ENCODE data around the gene PRPF40B.
A peak's percentile ranks its signal among the peaks of the same experiment; 100 is the strongest.

PRPF40B gene

DNA sequence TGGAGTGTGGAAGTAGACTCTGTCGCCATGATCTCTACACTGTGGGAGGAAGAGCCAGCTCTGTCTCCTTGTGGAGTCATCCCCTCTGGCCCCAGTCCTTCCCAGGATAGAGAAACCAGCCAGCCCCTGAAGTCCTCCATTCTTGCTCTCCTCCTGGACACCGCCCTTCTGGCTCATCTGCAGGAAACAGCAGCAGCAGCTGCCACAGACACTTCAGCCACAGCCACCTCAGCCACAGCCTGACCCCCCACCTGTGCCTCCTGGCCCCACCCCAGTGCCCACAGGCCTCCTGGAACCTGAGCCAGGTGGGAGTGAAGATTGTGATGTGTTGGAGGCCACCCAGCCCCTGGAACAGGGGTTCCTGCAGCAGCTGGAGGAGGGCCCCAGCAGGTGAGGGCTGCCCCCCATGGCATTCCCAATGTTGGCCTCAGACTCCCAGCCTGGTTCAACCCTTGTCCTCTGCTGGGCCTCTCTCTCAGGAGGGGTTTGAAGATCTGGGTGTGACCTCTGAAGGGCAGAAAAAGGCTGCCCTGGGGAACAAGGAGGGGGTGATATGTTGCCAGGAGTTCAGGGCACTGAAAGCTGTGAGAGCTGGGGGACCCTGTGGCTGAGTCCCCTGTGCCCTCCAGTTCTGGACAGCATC, 10.5 kb downstream of the PRPF40B start:
- TF ChIP-seq, protein P1, sequence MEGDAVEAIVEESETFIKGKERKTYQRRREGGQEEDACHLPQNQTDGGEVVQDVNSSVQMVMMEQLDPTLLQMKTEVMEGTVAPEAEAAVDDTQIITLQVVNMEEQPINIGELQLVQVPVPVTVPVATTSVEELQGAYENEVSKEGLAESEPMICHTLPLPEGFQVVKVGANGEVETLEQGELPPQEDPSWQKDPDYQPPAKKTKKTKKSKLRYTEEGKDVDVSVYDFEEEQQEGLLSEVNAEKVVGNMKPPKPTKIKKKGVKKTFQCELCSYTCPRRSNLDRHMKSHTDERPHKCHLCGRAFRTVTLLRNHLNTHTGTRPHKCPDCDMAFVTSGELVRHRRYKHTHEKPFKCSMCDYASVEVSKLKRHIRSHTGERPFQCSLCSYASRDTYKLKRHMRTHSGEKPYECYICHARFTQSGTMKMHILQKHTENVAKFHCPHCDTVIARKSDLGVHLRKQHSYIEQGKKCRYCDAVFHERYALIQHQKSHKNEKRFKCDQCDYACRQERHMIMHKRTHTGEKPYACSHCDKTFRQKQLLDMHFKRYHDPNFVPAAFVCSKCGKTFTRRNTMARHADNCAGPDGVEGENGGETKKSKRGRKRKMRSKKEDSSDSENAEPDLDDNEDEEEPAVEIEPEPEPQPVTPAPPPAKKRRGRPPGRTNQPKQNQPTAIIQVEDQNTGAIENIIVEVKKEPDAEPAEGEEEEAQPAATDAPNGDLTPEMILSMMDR (IDR thresholded peaks at IDR 0.05; ENCODE audit: poor library complexity, severe bottlenecking), result no peak

DNA sequence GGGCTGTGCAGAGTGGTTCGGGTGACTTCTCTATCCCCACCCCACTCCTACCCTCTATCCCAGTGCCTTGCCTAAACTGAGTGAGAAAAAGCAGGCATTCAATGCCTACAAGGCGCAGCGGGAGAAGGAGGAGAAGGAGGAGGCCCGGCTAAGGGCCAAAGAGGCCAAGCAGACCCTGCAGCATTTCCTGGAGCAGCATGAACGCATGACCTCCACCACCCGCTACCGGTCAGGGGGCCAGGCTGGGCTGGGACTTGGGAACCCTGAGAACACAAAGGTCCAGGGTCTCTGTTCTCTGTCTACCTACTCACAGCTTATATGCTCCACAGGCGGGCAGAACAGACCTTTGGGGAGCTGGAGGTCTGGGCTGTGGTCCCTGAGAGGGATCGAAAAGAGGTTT, 11.7 kb downstream of the PRPF40B start:
- Histone ChIP-seq H3K27me3 (ENCODE audit: insufficient read depth, poor library complexity, severe bottlenecking) (no peaks in the 10 kb centered on the region), H3K27ac (ENCODE audit: poor library complexity, severe bottlenecking) (no peak overlapping the region), H3K36me3 (ENCODE audit: low read depth) (peaks cover 60% of the 10 kb centered on the region), H3K4me3 (ENCODE audit: severe bottlenecking) (no peak overlapping the region), H3K9me3 (ENCODE audit: severe bottlenecking) (no peaks in the 10 kb centered on the region), H3K4me1 (ENCODE audit: insufficient read depth, poor library complexity, severe bottlenecking) (no peaks in the 10 kb centered on the region)
- ATAC-seq (ENCODE audit: low read depth) (no peak), DNase-seq (ENCODE audit: low spot score) (no peak)
- TF ChIP-seq, protein P1 (IDR thresholded peaks at IDR 0.05; ENCODE audit: poor library complexity, severe bottlenecking), result no peak

More for the DNA sequence above, 10.5 kb downstream of the PRPF40B start:
- Histone ChIP-seq H3K9me3 (ENCODE audit: severe bottlenecking) (no peaks in the 10 kb centered on the region), H3K4me3 (ENCODE audit: severe bottlenecking) (no peak overlapping the region), H3K36me3 (ENCODE audit: low read depth) (peaks cover 53% of the 10 kb centered on the region), H3K4me1 (ENCODE audit: insufficient read depth, poor library complexity, severe bottlenecking) (no peaks in the 10 kb centered on the region), H3K27me3 (ENCODE audit: insufficient read depth, poor library complexity, severe bottlenecking) (no peaks in the 10 kb centered on the region), H3K27ac (ENCODE audit: poor library complexity, severe bottlenecking) (no peak overlapping the region)
- peak; percentile 29 for DNase-seq (ENCODE audit: low spot score)
- ATAC-seq (ENCODE audit: low read depth), result no peak

DNA sequence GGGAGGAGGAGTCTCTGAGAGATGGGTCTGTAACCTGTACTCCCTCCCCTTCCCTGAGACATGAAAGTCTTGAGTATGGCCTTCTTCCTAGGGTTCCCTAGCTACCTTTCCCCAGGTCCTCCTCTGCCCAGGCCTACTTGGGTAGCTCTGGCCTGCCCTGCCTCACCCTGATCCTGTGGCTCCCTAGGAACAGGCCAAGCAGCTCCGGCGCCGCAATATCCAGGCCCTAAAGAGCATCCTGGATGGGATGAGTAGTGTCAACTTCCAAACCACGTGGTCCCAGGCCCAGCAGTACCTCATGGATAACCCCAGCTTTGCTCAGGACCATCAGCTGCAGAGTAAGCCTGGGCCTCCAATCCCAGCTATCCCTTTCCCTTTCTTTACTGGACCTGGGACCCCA, 12.3 kb downstream of the PRPF40B start:
- H3K27ac ChIP-seq (ENCODE audit: poor library complexity, severe bottlenecking), result no peak overlapping the region
- ATAC-seq (ENCODE audit: low read depth) (0 out of 3 replicates have a peak, but pooled peaks have one; percentile 6), DNase-seq (ENCODE audit: low spot score) (no peak)
- no peaks in the 10 kb centered on the region for H3K9me3 ChIP-seq (ENCODE audit: severe bottlenecking)
- H3K4me3 ChIP-seq (ENCODE audit: severe bottlenecking), result no peak overlapping the region
- H3K27me3 ChIP-seq (ENCODE audit: insufficient read depth, poor library complexity, severe bottlenecking), result no peaks in the 10 kb centered on the region
- TF ChIP-seq, protein P1 (IDR thresholded peaks at IDR 0.05; ENCODE audit: poor library complexity, severe bottlenecking), result no peak
- no peaks in the 10 kb centered on the region for H3K4me1 ChIP-seq (ENCODE audit: insufficient read depth, poor library complexity, severe bottlenecking)
- peaks cover 61% of the 10 kb centered on the region for H3K36me3 ChIP-seq (ENCODE audit: low read depth)

DNA sequence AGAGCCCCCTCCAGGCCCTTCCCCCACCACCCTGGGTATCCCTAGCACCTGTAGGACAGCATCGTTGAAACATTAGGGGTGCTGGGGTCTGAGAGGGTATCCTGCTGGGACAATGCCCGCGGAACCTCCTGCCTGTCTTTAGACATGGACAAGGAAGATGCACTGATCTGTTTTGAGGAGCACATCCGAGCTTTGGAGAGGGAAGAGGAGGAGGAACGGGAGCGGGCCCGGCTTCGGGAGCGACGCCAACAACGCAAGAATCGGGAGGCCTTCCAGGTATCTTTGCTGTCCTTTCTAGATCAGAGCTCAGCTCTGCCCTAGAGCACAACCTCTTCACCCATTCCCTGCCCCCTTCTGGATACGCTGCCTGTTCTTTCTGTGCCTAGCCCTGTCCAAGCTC, 13.2 kb downstream of the PRPF40B start:
- no peak overlapping the region for H3K27ac ChIP-seq (ENCODE audit: poor library complexity, severe bottlenecking)
- ATAC-seq (ENCODE audit: low read depth) (no peak), DNase-seq (ENCODE audit: low spot score) (no peak)
- no peaks in the 10 kb centered on the region for H3K4me1 ChIP-seq (ENCODE audit: insufficient read depth, poor library complexity, severe bottlenecking)
- H3K9me3 ChIP-seq (ENCODE audit: severe bottlenecking), result no peaks in the 10 kb centered on the region
- TF ChIP-seq, protein P1 (IDR thresholded peaks at IDR 0.05; ENCODE audit: poor library complexity, severe bottlenecking), result no peak
- H3K36me3 ChIP-seq (ENCODE audit: low read depth), result peaks cover 64% of the 10 kb centered on the region
- no peak overlapping the region for H3K4me3 ChIP-seq (ENCODE audit: severe bottlenecking)
- H3K27me3 ChIP-seq (ENCODE audit: insufficient read depth, poor library complexity, severe bottlenecking), result no peaks in the 10 kb centered on the region
